HG03175 (cell line): Measurements from ENCODE around the gene FAM72C.
"Not testable (repeated sequence)": the region's sequence is repeated elsewhere in the genome, so short reads cannot be mapped to it uniquely, and the experiment has no call there.

Experiments used
- ATAC-seq: cut with Tn5 transposase; IDR thresholded peaks from one replicate; pipeline ENCODE4 v1.9.1; 2021; ENCODE audit warnings: mild to moderate bottlenecking, moderate library complexity; ENCODE audit not compliant: unreplicated experiment

The FAM72C gene

GRCh38 chr1:143971924-143972700 lies at the start of gene FAM72C:
FAM72C (minus strand) TSS chr1:143971986; CDS start chr1:143971141, 845 bp downstream.
- peak; percentile 85 for ATAC-seq

GRCh38 chr1:144020001-144020738 lies 48.4 kb upstream of the FAM72C start:
- peak; percentile 55 for ATAC-seq

GRCh38 chr1:144019101-144019500 lies 47.3 kb upstream of the FAM72C start:
- not testable (repeated sequence) for ATAC-seq

GRCh38 chr1:144015180-144015966 lies 43.6 kb upstream of the FAM72C start:
- ATAC-seq, result not testable (repeated sequence)

GRCh38 chr1:144014528-144014927 lies 42.7 kb upstream of the FAM72C start:
- ATAC-seq, result not testable (repeated sequence)

GRCh38 chr1:144014121-144014520 lies 42.3 kb upstream of the FAM72C start:
- ATAC-seq, result not testable (repeated sequence)

- ATAC-seq, result peak; percentile 98
Measured at GRCh38 chr1:144012168-144012733, 40.5 kb upstream of the FAM72C start.

GRCh38 chr1:144009410-144009809 lies 37.6 kb upstream of the FAM72C start:
- ATAC-seq, result peak; percentile 67

- not testable (repeated sequence) for ATAC-seq
Measured at GRCh38 chr1:144004259-144004658, 32.5 kb upstream of the FAM72C start.

GRCh38 chr1:144003306-144004029 lies 31.7 kb upstream of the FAM72C start:
- ATAC-seq, result not testable (repeated sequence)

- ATAC-seq, result not testable (repeated sequence)
Measured at GRCh38 chr1:144002141-144002881, 30.5 kb upstream of the FAM72C start.

GRCh38 chr1:144001077-144001476 lies 29.3 kb upstream of the FAM72C start:
- not testable (repeated sequence) for ATAC-seq

- ATAC-seq, result not testable (repeated sequence)
Measured at GRCh38 chr1:143996020-143996419, 24.2 kb upstream of the FAM72C start.

- ATAC-seq, result not testable (repeated sequence)
Measured at GRCh38 chr1:143993301-143993907, 21.6 kb upstream of the FAM72C start.

GRCh38 chr1:143990699-143991098 lies 18.9 kb upstream of the FAM72C start:
- ATAC-seq, result not testable (repeated sequence)

GRCh38 chr1:143989719-143990118 lies 17.9 kb upstream of the FAM72C start:
- not testable (repeated sequence) for ATAC-seq

- not testable (repeated sequence) for ATAC-seq
Measured at GRCh38 chr1:143989427-143989712, 17.6 kb upstream of the FAM72C start.

GRCh38 chr1:143988602-143989426 lies 17.0 kb upstream of the FAM72C start:
- not testable (repeated sequence) for ATAC-seq
